Measurements from ENCODE around the gene KIF16B. TPM values are rescaled to one million over a fixed set of nuclear protein-coding genes. Genes with fewer than 3 reads are reported as not detected.

KIF16B gene
- total and polyA plus RNA-seq, 2 of the 13 experiments (the other 11 are each of a cell fraction or from before 2014, with no cell fraction given), result 6.9 to 18.0 TPM

DNA sequence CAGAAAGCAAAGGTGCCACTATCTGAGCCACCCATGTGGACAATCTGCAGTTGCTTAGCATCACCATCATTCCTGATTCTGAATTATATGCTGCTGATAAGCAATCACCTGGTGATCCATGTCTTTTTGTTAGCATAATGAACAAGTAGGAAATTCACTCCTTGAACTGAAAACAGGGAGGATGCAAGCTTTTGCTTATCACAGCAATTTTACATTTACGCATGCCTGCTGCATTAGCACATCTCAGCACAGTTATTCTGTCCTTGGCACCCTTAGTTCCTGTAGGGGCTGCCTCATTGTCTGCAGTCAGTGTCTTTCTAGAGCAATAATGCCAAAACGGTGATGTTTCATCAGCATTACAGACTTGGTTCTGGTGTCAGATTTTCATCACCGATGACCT is 162.6 kb downstream of the KIF16B start:
- Histone ChIP-seq H3K36me3 (replicated peaks in 1 of 2; ENCODE audit: control insufficient read depth in 1 of 2, insufficient read depth in 2 of 2, low read length in 2 of 2) (peaks cover 2 to 7% of the 10 kb centered on the region in 2 experiments; a peak in 2 of 5 replicates), H3K79me2 (ENCODE audit: insufficient read depth, low read length) (no peaks in the 10 kb centered on the region), H3K4me3 (replicated peaks in 1 of 3; ENCODE audit: insufficient read depth in 1 of 3, low read depth in 2 of 3, low read length in 3 of 3) (no peak overlapping the region), H3K9ac (ENCODE audit: insufficient read depth, low read depth, low read length) (no peak overlapping the region), H2AFZ (ENCODE audit: low read length) (no peak overlapping the region), H3K27ac (ENCODE audit: extremely low read length, insufficient read depth, low read length) (no peak overlapping the region), H3K4me1 (ENCODE audit: insufficient read depth, low read length) (peaks cover 22% of the 10 kb centered on the region), H3K9me3 (ENCODE audit: low read length) (no peaks in the 10 kb centered on the region), H3K27me3 (ENCODE audit: control insufficient read depth in 1 of 2, insufficient read depth in 2 of 2, low read length in 2 of 2) (no peaks in the 10 kb centered on the region), H3K4me2 (ENCODE audit: low read depth, low read length) (no peak overlapping the region), H4K20me1 (ENCODE audit: insufficient read depth, low read length) (no peaks in the 10 kb centered on the region)
- ATAC-seq, result no peak
- no peak for FAIRE-seq
- DNase-seq (ENCODE audit: low spot score), result no peak
- TF ChIP-seq ZNF569 (CRISPR knock-in tag; IDR thresholded peaks at IDR 0.05; ENCODE audit: borderline replicate concordance), result no peak
- TF ChIP-seq TMF1 (CRISPR knock-in tag; IDR thresholded peaks at IDR 0.05; ENCODE audit: low read depth), result no peak
- peak; percentile 92 for TF ChIP-seq MAFK (conservative IDR thresholded peaks at IDR 0.05 in 1 of 2, IDR thresholded peaks at IDR 0.05 in 1 of 2; ENCODE audit: low read length in 2 of 2)
- no peak for TF ChIP-seq BRCA1 (CRISPR knock-in tag; IDR thresholded peaks at IDR 0.05)
- peak; percentile 90 for TF ChIP-seq MAFF (IDR thresholded peaks at IDR 0.05; ENCODE audit: low read depth, low read length)
- no peak for TF ChIP-seq ZNF274 (CRISPR knock-in tag; IDR thresholded peaks at IDR 0.05)
- ChIA-PET CTCF (ENCODE audit: low intra/inter-chr PET ratio, low total read pairs) (no interaction called here), POLR2A (no interaction called here)
- intact Hi-C loops (cut with micrococcal nuclease; ENCODE audit: unreplicated experiment) (no loop called here), in situ Hi-C loops (cut with HindIII; ENCODE audit: extremely low pct_ligation_motif_present, low pct_unique_long_range_greater_than_20kb) (no loop called here)
- WGBS (ENCODE audit: low lambda C conversion rate), result 95% methylated on average over 3 of the region's 3 CpGs
- no TSS peak for BruUV-seq (replicated peaks)

DNA sequence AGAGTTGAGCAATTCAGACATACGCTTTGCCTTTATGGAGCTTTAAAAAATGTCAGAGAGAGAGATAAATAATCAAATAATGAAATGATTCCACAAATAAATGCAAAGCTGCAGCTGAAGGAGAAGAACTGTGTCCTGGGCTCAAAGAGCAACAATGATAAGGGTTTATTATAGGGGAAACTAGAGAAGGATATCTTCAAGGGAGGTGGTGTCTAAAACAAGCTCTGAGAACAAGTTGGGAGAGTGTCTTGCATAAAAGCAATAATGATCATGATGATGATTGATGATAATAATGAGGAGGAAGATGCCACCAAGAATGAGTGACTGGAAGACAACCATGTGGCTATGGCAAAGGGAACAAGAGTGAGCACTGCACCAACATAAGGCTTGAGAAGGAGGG is 164.3 kb downstream of the KIF16B start:
- TF ChIP-seq ATF3 (CRISPR knock-in tag; IDR thresholded peaks at IDR 0.05) (no peak), RAD21 (CRISPR knock-in tag; IDR thresholded peaks at IDR 0.05) (no peak), FOXC1 (CRISPR knock-in tag; IDR thresholded peaks at IDR 0.05; ENCODE audit: borderline replicate concordance) (no peak), IRF2 (CRISPR knock-in tag; IDR thresholded peaks at IDR 0.05) (no peak)
- BruUV-seq (replicated peaks), result no TSS peak
- Histone ChIP-seq H3K4me3 (replicated peaks in 1 of 3; ENCODE audit: insufficient read depth in 1 of 3, low read depth in 2 of 3, low read length in 3 of 3) (no peak overlapping the region), H2AFZ (ENCODE audit: low read length) (no peak overlapping the region), H3K27me3 (ENCODE audit: control insufficient read depth in 1 of 2, insufficient read depth in 2 of 2, low read length in 2 of 2) (no peaks in the 10 kb centered on the region), H3K27ac (ENCODE audit: extremely low read length, insufficient read depth, low read length) (no peak overlapping the region), H3K79me2 (ENCODE audit: insufficient read depth, low read length) (no peaks in the 10 kb centered on the region), H3K9ac (ENCODE audit: insufficient read depth, low read depth, low read length) (no peak overlapping the region), H3K9me3 (ENCODE audit: low read length) (no peaks in the 10 kb centered on the region), H3K4me2 (ENCODE audit: low read depth, low read length) (no peak overlapping the region), H3K4me1 (ENCODE audit: insufficient read depth, low read length) (peaks cover 20% of the 10 kb centered on the region), H3K36me3 (replicated peaks in 1 of 2; ENCODE audit: control insufficient read depth in 1 of 2, insufficient read depth in 2 of 2, low read length in 2 of 2) (peaks cover 2 to 18% of the 10 kb centered on the region in 2 experiments; a peak in 3 of 5 replicates), H4K20me1 (ENCODE audit: insufficient read depth, low read length) (no peaks in the 10 kb centered on the region)
- CTCF ChIA-PET (ENCODE audit: low intra/inter-chr PET ratio, low total read pairs), result no interaction called here
- 90% methylated on average over 1 of the region's 1 CpG for WGBS (ENCODE audit: low lambda C conversion rate)
- intact Hi-C loops (cut with micrococcal nuclease; ENCODE audit: unreplicated experiment), result loop anchor here (5.0 kb wide), 1 partner anchor 122 kb away; no protein-coding TSS in a partner anchor
- no peak for DNase-seq (ENCODE audit: low spot score)
- POLR2A ChIA-PET, result no interaction called here
- in situ Hi-C loops (cut with HindIII; ENCODE audit: extremely low pct_ligation_motif_present, low pct_unique_long_range_greater_than_20kb), result no loop called here
- ATAC-seq, result no peak
- FAIRE-seq, result no peak
